NCI-H1092 (cell line): Measurements from ENCODE around the gene GDF11.

ENCODE experiments used
- DNase-seq: peaks from one replicate; lab custom pipeline; 2025; lab: John Stamatoyannopoulos, UW

The GDF11 gene

GRCh38 chr12:55723516-55724225, 19.3 kb upstream of the GDF11 start:
- DNase-seq: no peak

DNA sequence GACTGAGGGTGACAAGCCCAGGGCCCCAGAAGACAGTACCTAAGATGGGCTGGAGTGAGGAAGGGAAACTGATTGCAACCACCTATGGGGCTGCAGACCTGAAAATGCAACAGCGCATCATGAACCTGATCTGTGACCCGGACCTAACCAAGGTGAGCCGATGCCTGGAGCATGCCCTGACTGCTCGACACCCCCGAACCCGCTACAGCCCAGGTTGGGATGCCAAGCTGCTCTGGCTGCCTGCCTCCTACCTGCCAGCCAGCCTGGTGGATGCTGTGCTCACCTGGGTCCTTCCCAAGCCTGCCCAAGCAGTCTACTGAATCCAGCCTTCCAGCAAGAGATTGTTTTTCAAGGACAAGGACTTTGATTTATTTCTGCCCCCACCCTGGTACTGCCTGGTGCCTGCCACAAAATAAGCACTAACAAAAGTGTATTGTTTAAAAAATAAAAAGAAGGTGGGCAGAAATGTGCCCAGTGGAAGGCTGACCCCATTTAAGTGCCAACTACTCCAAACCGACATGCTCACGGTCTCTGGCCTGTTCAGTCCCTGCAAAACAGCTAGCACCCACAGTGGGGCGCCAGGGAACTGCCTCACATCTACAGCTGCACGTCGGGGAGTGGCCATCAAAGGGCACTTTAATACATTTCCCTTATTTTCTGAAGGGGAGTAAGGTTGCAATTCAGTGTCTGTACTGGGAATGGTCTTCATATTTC, 18.5 kb upstream of the GDF11 start:
- DNase-seq: no peak

DNA sequence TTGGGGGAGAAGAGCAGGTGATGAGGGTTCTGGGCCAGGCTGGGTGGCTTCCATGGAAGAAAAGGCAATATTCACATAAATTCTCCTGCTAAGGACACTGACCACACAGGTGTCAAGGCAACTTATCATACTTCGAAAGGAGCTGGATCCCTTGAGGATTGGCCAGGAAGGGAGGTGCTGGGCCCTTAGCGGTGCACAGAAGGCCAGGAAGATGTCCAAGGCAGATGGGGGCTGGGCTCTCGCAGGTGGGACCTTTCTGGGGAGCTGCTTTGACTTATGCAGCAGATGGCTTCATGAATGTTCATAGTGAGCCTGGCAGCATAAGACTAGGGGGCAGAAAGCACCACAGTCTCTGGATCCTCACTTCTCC, 18.0 kb upstream of the GDF11 start:
- DNase-seq: no peak

DNA sequence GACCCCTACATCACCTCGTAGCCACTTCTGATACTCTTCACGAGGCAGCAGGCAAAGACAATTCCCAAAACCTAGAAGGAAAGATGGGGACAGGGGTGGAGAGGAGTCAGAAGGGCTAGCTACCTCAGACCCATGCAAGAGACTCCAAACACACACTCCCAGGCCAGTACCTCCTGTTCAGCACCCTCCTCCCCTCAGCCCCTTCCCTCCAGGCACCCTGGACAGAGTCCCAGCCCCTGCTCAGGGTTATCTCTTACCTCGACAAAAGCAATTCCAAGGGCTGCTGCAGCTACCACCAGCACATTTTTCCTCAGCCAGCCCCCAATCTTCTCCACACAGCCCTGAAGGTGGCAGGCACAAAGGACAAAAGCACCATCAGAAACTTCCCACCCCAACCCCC, 17.4 kb upstream of the GDF11 start:
- DNase-seq: no peak

- DNase-seq: no peak
Observed at GRCh38 chr12:55726971-55727370, 16.0 kb upstream of the GDF11 start.

DNA sequence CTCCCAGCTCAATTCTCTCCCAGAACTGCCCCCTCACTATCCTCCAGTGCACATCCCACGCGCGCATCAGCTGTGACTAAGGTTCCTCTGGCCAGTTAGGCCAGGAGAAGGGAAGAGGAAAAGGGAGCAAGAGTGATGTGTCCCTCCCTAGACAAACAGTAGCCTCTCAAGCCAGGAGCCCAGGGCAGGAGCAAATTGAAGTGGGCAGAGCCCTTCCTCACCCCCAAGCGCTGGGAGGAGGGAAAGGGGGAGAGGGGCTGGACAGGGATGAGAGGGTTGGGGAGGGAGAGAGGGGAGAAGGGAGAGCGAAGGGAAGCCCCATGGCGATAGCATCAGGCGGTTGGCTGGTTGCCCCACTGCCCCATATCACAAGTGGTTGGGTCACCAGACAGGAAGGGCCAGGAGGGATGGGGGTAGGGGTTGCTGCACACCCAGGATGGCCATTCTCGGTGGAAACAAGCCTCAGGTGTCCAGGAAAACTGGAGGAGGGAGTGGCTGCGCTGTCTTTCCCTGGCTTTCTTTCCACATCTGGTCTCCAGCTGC, 15.2 kb upstream of the GDF11 start:
- no peak for DNase-seq

GRCh38 chr12:55728186-55728938, 14.6 kb upstream of the GDF11 start:
- no peak for DNase-seq

GRCh38 chr12:55728939-55729818, 13.7 kb upstream of the GDF11 start, which contains the start of gene CD63:
Gene CD63, minus strand, starts transcription at chr12:55729009. Its CDS starts 668 bp downstream, at chr12:55728341.
- DNase-seq: peak; percentile 40

GRCh38 chr12:55729819-55730818, 12.8 kb upstream of the GDF11 start:
- DNase-seq: no peak

DNA sequence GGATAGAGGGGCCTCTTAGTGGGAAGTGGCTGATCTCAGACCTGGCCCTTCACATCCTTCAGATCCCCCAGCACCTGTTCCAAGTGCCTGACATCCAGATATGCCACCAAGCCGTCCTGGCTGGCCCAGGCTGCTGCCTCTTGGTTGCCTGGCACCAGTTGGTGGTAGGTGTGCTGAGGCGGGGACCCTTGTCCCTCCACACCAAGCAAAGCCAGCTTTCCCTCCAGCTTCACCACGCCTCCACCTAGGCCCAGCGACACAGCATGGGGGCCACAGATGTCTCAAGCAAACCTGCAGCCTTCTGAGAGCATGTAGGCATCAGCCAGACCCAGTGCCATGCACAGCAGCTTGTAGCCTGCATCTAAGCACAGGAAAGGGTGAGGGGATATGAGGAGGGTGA, 10.6 kb upstream of the GDF11 start:
- DNase-seq: no peak

- no peak for DNase-seq
Observed at GRCh38 chr12:55733021-55733555, 9.8 kb upstream of the GDF11 start.

- DNase-seq: no peak
Observed at GRCh38 chr12:55733858-55734257, 9.1 kb upstream of the GDF11 start.

DNA sequence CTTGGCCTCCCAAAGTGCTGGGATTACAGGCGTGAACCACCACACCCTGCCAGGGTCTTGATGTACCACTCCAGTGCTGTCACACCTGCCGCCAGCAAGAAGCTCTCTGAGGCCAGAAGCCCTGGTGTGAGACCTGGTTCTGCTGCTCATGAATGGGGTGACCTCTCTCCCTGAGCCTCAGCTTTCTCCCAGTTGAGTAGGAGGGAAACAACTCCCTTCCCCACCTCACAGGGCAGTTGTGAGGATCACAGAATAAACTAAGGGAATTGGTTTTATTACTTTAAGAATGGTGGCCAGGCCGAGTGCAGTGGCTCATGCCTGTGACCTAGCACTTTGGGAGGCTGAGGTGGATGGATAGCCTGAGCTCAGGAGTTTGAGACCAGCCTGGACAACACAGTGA, 8.3 kb upstream of the GDF11 start:
- DNase-seq: no peak

DNA sequence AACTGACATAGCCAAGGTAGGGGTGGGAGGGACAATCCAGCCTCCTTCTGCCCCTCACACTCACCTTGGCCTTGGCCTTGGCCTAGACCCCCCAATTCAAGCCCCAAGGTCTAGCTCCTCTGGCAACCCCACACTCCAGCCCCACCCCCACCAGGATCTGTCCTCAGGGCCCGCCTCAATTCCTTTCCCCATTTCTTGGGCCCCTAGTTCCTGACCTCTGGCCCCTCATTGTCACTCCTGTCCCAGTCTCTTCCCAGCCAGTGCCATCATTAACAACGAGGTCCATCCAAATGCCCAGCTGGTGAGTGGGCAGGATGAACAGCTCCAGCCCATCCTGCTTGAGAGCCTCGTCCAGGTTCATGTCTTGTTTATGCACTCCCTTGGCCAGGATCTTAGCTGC, 6.8 kb upstream of the GDF11 start:
- no peak for DNase-seq

GRCh38 chr12:55736780-55737580, 5.9 kb upstream of the GDF11 start:
- no peak for DNase-seq

DNA sequence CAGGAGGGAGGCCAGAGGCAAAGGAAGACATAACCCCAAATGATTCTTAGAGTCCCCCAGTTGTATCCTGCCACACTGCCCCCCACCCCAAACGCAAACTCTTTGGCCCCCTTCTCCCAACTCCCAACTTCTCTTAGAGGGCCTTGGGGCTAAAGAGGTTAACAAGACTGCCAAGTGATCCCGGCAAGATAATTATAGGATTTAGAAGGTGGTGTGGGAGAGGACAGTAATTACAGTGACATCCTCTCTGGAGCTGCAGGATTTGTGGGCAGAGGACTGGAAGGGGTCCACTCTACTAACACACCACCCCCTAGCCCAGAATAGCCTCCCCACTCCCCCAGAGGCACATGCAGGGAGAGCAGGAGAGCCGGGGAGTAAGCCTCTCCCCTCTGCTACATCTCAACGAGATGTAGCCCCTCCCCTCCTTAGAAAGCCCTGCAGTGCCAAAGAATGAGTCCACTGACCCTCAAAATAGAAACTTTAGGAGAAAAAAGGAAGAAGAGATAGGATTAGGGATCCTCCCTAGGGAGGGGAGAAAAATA, 5.3 kb upstream of the GDF11 start:
- DNase-seq: no peak

DNA sequence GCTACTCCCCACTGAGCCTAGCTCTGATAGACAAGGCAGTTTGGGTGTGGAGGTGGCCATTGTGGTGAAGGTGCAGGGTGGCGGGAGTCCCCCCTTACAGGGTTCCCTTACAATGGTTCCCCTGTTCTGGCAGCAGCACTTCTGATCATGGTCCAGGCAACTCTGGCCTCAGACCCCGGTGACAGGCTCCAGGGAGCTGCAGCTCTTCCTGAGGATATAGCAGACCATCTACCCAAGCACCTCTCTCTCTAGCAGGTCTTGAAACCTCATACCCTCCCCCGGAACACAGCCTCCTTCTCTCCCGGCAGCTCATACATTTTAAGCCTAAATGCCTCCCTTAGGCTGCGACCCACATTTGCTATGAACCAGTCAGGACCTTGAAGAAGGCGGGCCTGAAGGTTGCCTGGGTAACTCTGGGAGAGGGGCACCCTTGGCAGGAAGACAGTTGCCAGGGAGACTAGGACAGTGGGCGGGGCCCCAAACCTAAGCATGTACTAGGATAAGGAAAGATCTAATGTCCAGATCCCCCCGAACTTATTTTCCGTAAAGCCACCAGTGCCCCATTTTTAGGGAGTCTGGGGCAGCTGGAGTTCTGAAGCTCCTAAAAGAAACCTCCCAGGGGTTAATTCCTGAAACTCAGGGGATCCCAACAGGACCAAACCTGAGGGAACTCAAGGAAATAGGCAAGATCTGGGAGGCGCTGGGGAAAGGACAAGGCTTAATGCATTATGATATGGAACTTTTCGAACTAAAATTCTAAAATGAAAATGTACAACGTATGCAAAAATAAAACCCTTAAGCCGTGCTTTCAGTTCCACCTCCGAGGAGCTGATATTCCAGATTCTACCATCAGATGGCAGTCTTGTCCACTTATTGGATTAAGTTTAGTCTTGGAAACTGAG, 4.5 kb upstream of the GDF11 start:
- peak; percentile 78 for DNase-seq

- DNase-seq: no peak
Observed at GRCh38 chr12:55739025-55739378, 3.9 kb upstream of the GDF11 start.
